Retinal pigment epithelial cell (primary cell): ENCODE measurements around the gene TFR2.

Source experiments
- DNase-seq: peaks from one replicate; pipeline ENCODE4 v3.0.0-alpha.2; 2010; ENCODE audit warnings: low read depth
- H3K4me3 ChIP-seq: 2 replicates; pipeline ENCODE4 v1.5.1; 2011; ENCODE audit warnings: mild to moderate bottlenecking, low read length, control low read depth, moderate library complexity
- CTCF ChIP-seq: conservative IDR thresholded peaks from 2 replicates; pipeline ENCODE4 v1.5.1; 2011; ENCODE audit warnings: low read depth, low read length, control low read depth, inconsistent platforms

TFR2 gene

GRCh38 chr7:100583132-100584053, 58.0 kb downstream of the TFR2 start:
- no peak for DNase-seq
- H3K4me3 ChIP-seq = peak overlapping the region; percentile 25
- no peak for TF ChIP-seq CTCF

DNA sequence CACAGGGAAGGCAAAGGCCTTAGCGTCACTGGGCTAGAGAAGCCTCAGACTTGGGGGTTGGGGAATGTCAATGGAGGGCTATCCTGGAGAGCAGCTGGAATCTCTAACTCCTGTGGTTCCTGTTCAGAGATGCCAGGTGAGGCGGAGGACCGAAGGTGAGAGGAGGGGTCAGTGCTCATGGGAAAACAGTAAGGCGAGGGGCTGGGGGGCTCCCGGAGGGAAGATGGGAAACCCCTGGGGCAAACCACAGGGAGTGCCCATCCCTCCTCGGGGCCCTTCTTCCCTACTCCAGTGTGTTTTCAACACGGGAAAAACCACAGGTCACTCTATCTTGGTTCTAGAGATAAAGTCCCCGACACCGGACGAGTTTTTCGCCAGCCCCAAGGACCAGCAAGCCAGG, 58.7 kb downstream of the TFR2 start:
- TF ChIP-seq CTCF = no peak
- no peak for DNase-seq
- H3K4me3 ChIP-seq = no peak overlapping the region

DNA sequence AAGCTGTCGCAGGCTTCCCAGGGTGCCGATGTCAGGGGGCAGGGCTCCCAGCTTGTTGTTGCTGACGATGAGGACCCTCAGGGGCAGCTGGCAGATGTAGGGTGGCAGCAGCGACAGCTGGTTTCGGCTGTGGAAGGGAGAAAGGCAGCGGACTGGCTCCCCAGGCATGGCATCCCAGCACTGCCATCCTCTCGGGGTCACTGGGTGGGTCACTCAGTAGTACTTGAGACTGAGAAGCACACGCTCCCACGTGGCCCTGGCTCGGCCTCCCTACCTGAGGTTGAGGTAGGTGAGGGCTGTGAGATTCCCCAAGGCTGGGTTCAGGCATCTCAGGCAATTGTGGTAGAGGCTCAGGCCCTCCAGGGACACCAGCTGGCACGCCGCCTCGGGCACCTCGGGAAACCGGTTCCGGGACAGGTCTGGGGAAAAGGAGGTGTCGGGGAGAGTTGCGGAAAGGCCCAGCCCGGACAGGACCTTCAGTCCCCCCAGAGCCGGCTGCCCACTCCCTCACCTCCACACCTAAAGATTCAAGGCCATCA, 59.2 kb downstream of the TFR2 start:
- no peak for DNase-seq
- no peak overlapping the region for H3K4me3 ChIP-seq
- TF ChIP-seq CTCF = no peak

- TF ChIP-seq CTCF = no peak
- no peak overlapping the region for H3K4me3 ChIP-seq
- no peak for DNase-seq
Observed at GRCh38 chr7:100580466-100581283, 60.7 kb downstream of the TFR2 start.

GRCh38 chr7:100578246-100579183, 62.8 kb downstream of the TFR2 start:
- no peak for DNase-seq
- TF ChIP-seq CTCF = no peak
- H3K4me3 ChIP-seq = no peak overlapping the region

GRCh38 chr7:100577507-100577906, 63.8 kb downstream of the TFR2 start:
- no peak overlapping the region for H3K4me3 ChIP-seq
- TF ChIP-seq CTCF = no peak

More at GRCh38 chr7:100577507-100577906, 63.8 kb downstream of the TFR2 start:
- no peak for DNase-seq
